Measurements from ENCODE around the gene ACVR1B. TPM values are rescaled to one million over a fixed set of nuclear protein-coding genes. Genes with fewer than 3 reads are reported as not detected.

Gene ACVR1B
- total and polyA plus RNA-seq, 2 donors (not counting 3 experiments of a cell fraction or from before 2014, with no cell fraction given), result 29.0 to 33.7 TPM

DNA sequence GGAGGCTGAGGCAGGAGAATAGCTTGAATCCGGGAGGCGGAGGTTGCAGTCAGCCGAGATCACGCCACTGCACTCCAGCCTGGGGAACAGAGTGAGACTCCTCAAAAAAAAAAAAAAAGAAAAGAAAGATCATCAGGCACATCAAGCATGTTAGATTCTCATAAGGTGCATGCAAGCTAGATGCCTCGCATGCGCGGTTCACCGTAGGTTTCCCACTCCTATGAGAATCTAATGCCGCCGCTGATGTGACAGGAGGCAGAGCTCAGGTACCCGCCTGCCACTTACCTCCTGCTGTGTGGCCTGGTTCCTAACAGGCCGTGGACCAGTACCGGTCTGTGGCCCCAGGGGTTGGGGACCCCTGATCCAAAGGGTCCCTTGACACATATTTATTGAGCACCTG is 7.0 kb downstream of the ACVR1B start:
- H3K9me3 ChIP-seq (replicated peaks; ENCODE audit: control insufficient read depth, insufficient read depth, low read length), result no peaks in the 10 kb centered on the region
- no peak overlapping the region for H3K9ac ChIP-seq (replicated peaks; ENCODE audit: extremely low read depth, insufficient read depth, low read length)
- FAIRE-seq (no peak), DNase-seq (ENCODE audit: low read depth, low spot score) (no peak)
- H3K9me1 ChIP-seq (replicated peaks; ENCODE audit: control insufficient read depth, extremely low read depth, insufficient read depth, low read length), result no peaks in the 10 kb centered on the region
- peaks cover 6% of the 10 kb centered on the region for H4K20me1 ChIP-seq (replicated peaks; ENCODE audit: control insufficient read depth, extremely low read depth, insufficient read depth, low read length)
- peaks cover 99% of the 10 kb centered on the region for H3K79me2 ChIP-seq (ENCODE audit: control insufficient read depth, insufficient read depth, low read length)
- no peak overlapping the region for H3K4me2 ChIP-seq (ENCODE audit: insufficient read depth, low read length)
- ChIA-PET POLR2A (interaction anchor here (1.5 kb wide), 1 partner anchor 48 kb away, joined by 3 read pairs; the partner anchor contains the start of gene TAMALIN), CTCF (interaction anchor here (0.8 to 1.6 kb wide), 2 partner anchors 12 to 35 kb away, joined by 3 to 5 read pairs; no protein-coding TSS in a partner anchor)
- H3K4me3 ChIP-seq (replicated peaks in 1 of 3; ENCODE audit: insufficient read depth in 1 of 3, low read depth in 1 of 3, low read length in 3 of 3), result no peak overlapping the region
- TF ChIP-seq, protein P1, sequence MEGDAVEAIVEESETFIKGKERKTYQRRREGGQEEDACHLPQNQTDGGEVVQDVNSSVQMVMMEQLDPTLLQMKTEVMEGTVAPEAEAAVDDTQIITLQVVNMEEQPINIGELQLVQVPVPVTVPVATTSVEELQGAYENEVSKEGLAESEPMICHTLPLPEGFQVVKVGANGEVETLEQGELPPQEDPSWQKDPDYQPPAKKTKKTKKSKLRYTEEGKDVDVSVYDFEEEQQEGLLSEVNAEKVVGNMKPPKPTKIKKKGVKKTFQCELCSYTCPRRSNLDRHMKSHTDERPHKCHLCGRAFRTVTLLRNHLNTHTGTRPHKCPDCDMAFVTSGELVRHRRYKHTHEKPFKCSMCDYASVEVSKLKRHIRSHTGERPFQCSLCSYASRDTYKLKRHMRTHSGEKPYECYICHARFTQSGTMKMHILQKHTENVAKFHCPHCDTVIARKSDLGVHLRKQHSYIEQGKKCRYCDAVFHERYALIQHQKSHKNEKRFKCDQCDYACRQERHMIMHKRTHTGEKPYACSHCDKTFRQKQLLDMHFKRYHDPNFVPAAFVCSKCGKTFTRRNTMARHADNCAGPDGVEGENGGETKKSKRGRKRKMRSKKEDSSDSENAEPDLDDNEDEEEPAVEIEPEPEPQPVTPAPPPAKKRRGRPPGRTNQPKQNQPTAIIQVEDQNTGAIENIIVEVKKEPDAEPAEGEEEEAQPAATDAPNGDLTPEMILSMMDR (IDR thresholded peaks at IDR 0.05; ENCODE audit: extremely low read depth in 1 of 2, insufficient read depth in 1 of 2, low read depth in 1 of 2, low read length in 2 of 2), result no peak
- TF ChIP-seq GATA2 (IDR thresholded peaks at IDR 0.05; ENCODE audit: insufficient read depth, insufficient read length, low read depth, low read length), result no peak
- no peak for TF ChIP-seq POLR2A (IDR thresholded peaks at IDR 0.05; ENCODE audit: low read depth, low read length)
- no peak for TF ChIP-seq MYC (IDR thresholded peaks at IDR 0.05; ENCODE audit: low read depth, low read length)
- no peak for TF ChIP-seq POLR2AphosphoS5 (IDR thresholded peaks at IDR 0.05; ENCODE audit: insufficient read depth, low read depth, low read length)
- H2AFZ ChIP-seq (ENCODE audit: low read depth, low read length), result no peak overlapping the region
- BruUV-seq (replicated peaks), result no TSS peak
- H3K4me1 ChIP-seq (ENCODE audit: control insufficient read depth, extremely low read depth, insufficient read depth, low read length), result peaks cover 46% of the 10 kb centered on the region
- no peak overlapping the region for H3K27ac ChIP-seq (ENCODE audit: insufficient read depth, low read depth, low read length)
- intact Hi-C loops (cut with micrococcal nuclease), result no loop called here
- dilution Hi-C loops (cut with MboI; ENCODE audit: extremely low pct_ligation_motif_present, low sequenced_read_pairs), result no loop called here
- peaks cover 0 to 2% of the 10 kb centered on the region in 2 experiments for H3K36me3 ChIP-seq (ENCODE audit: control insufficient read depth in 2 of 2, extremely low read depth in 1 of 2, insufficient read depth in 2 of 2, low read length in 2 of 2)
- no peaks in the 10 kb centered on the region for H3K27me3 ChIP-seq (ENCODE audit: control insufficient read depth in 2 of 2, insufficient read depth in 2 of 2, low read length in 2 of 2)

DNA sequence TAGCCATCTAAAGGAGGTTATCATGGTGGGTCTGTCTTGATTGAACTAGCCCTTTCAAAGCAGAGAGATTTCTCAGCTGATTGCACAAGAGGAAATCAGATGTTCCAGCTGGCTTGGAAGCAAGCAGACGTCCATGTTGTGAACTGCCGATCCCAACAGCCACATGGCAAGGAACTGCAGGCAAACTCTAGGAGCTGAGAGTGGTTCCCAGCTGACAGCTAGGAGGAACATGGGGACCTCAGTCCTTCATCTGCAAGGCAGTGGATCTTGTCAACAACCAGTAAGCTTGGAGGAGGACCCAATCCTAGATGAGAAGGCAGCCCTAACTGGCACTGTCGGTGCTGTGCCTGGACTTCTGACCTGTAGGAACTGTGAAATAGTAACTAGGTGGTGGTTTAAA is 7.7 kb downstream of the ACVR1B start:
- POLR2A ChIA-PET, result interaction anchor here (1.5 kb wide), 1 partner anchor 47 kb away, joined by 3 read pairs; the partner anchor contains the start of gene TAMALIN
- Histone ChIP-seq H3K9me3 (replicated peaks; ENCODE audit: control insufficient read depth, insufficient read depth, low read length) (no peaks in the 10 kb centered on the region), H3K36me3 (ENCODE audit: control insufficient read depth in 2 of 2, extremely low read depth in 1 of 2, insufficient read depth in 2 of 2, low read length in 2 of 2) (peaks cover 0 to 2% of the 10 kb centered on the region in 2 experiments), H3K27ac (ENCODE audit: insufficient read depth, low read depth, low read length) (no peak overlapping the region), H3K9ac (replicated peaks; ENCODE audit: extremely low read depth, insufficient read depth, low read length) (no peak overlapping the region), H3K27me3 (ENCODE audit: control insufficient read depth in 2 of 2, insufficient read depth in 2 of 2, low read length in 2 of 2) (no peaks in the 10 kb centered on the region), H3K4me1 (ENCODE audit: control insufficient read depth, extremely low read depth, insufficient read depth, low read length) (peaks cover 40% of the 10 kb centered on the region), H3K4me3 (replicated peaks in 1 of 3; ENCODE audit: insufficient read depth in 1 of 3, low read depth in 1 of 3, low read length in 3 of 3) (no peak overlapping the region), H3K4me2 (ENCODE audit: insufficient read depth, low read length) (no peak overlapping the region), H3K79me2 (ENCODE audit: control insufficient read depth, insufficient read depth, low read length) (peaks cover 99% of the 10 kb centered on the region), H4K20me1 (replicated peaks; ENCODE audit: control insufficient read depth, extremely low read depth, insufficient read depth, low read length) (peaks cover 4% of the 10 kb centered on the region), H2AFZ (ENCODE audit: low read depth, low read length) (no peak overlapping the region), H3K9me1 (replicated peaks; ENCODE audit: control insufficient read depth, extremely low read depth, insufficient read depth, low read length) (no peaks in the 10 kb centered on the region)
- DNase-seq (ENCODE audit: low read depth, low spot score) (no peak), FAIRE-seq (no peak)
- CTCF ChIA-PET, result interaction anchor here (0.8 to 1.4 kb wide), 3 partner anchors 11 to 33 kb away, joined by 3 read pairs; no protein-coding TSS in a partner anchor
- intact Hi-C loops (cut with micrococcal nuclease), result no loop called here
- dilution Hi-C loops (cut with MboI; ENCODE audit: extremely low pct_ligation_motif_present, low sequenced_read_pairs), result no loop called here
- TF ChIP-seq MAX (IDR thresholded peaks at IDR 0.05; ENCODE audit: insufficient read depth, insufficient read length) (no peak), GATA2 (IDR thresholded peaks at IDR 0.05; ENCODE audit: insufficient read depth, insufficient read length, low read depth, low read length) (no peak), POLR2AphosphoS5 (IDR thresholded peaks at IDR 0.05; ENCODE audit: insufficient read depth, low read depth, low read length) (no peak), FOS (IDR thresholded peaks at IDR 0.05; ENCODE audit: borderline replicate concordance, insufficient read depth, low read length) (no peak), JUN (IDR thresholded peaks at IDR 0.05; ENCODE audit: borderline replicate concordance, insufficient read depth, insufficient read length, low read depth) (no peak), POLR2A (IDR thresholded peaks at IDR 0.05; ENCODE audit: low read depth, low read length) (no peak), MYC (IDR thresholded peaks at IDR 0.05; ENCODE audit: low read depth, low read length) (no peak), EZH2 (IDR thresholded peaks at IDR 0.05; ENCODE audit: borderline replicate concordance, low read depth, low read length, severe bottlenecking) (no peak)
- TF ChIP-seq, protein P1 (IDR thresholded peaks at IDR 0.05; ENCODE audit: extremely low read depth in 1 of 2, insufficient read depth in 1 of 2, low read depth in 1 of 2, low read length in 2 of 2), result no peak
- BruUV-seq (replicated peaks), result no TSS peak
